ENCODE measurements around the gene ARHGEF40.

Gene ARHGEF40

DNA sequence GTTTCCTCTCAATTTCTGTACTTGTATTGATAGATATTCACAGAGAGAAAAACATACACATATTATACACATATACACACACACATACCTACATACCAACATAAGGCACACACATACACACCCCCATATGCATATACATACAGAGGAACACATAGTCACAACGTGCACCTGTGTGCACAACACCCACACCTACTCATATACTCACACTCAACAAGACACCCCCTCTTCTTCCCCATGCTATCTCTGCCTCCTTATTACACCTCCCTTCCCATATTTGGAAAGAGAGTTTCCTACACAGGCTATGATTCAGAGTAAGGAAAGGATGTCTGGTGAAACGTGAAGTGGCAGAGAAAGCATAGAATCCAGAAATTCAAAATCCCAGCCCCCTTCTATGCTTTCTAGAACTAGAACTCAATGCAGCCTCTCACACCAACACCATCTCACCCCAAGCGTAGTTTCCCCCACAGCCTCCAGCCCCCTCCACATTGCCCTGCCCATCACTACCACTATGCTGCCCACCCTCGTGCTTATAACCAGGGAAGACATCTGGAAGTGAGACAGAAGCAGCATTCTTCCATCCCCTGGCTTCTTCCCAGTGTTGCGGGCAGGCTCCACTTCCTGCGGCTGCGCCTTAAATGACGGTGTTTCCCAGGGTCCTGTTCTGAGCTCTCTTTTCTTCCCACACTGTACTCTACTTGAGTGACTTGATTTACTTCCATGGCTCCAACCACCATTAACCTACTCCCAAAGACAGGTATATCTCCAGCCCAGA is 10.1 kb upstream of the ARHGEF40 start:
- DNase-seq (ENCODE audit: low read depth in 1 of 2, low spot score in 1 of 2): no peak

DNA sequence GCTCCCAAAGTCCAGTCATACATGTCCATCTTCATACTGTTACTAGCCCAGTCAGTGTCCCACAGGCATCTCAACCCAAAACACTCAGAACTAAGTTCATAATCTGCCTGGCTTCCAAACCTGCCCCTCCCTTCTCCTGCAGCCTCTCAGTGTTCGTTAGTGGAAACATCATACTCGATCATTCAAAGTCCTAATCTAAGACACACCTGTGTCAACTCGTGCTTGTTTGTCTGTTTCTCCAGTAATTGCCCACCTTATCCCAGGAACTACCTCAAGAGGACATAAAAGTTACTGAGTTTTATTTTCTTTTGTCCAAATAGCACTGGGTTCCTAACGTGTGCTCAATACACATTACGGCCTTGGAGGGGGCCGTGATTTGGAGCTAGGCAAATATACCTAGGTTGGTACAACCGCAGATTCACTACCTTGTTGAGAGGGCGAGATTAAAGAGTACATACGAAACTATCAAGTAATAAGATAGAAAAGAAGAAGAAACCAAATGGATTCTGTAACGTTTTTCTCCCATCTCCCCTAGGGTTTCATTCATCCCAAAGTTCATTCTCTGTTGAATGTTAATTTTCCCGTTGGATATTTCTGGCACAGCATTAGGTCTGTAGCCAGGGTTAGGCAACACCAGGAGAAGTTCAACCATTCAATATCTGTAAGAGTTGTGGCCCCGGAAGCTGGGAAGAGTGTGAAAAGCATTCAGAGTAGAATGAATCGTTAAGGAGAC is 9.3 kb upstream of the ARHGEF40 start:
- DNase-seq (ENCODE audit: low read depth in 1 of 2, low spot score in 1 of 2): no peak

DNA sequence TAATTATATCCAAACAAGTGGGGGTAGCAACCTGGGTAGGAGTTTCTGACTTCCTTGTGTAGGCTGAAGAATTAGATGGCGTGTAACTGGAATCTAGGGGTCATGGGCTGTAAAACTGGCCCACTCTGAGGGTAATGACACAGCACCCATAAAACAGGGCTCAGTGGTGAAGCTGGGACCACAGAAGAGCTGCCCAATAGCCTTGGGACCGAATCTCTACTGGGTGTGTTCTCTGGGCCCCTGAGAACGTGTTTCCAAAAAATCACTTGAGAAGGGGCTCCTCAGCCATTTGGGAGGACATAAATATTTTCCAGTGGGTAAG is 8.8 kb upstream of the ARHGEF40 start:
- no peak for DNase-seq (ENCODE audit: low read depth in 1 of 2, low spot score in 1 of 2)

DNA sequence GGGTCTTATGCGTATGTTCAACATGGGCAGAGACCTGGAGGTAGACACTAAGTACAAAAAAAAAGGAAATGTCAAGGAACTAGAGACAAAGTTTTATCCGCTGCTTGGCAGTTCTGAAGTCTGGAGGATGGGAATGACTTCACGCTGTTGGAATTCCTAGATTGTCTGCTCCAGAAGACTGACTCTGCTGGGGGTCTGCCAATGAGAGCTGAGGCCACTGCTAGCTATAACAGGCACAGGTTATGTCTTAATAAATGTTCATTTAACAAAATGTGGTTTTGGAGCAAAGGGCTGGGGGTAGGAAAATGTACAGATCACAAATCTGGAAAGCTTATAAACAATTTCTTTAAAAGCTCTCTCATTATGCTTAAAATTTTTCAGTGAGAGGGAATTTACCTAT is 6.6 kb upstream of the ARHGEF40 start:
- no peak for DNase-seq (ENCODE audit: low read depth in 1 of 2, low spot score in 1 of 2)

DNA sequence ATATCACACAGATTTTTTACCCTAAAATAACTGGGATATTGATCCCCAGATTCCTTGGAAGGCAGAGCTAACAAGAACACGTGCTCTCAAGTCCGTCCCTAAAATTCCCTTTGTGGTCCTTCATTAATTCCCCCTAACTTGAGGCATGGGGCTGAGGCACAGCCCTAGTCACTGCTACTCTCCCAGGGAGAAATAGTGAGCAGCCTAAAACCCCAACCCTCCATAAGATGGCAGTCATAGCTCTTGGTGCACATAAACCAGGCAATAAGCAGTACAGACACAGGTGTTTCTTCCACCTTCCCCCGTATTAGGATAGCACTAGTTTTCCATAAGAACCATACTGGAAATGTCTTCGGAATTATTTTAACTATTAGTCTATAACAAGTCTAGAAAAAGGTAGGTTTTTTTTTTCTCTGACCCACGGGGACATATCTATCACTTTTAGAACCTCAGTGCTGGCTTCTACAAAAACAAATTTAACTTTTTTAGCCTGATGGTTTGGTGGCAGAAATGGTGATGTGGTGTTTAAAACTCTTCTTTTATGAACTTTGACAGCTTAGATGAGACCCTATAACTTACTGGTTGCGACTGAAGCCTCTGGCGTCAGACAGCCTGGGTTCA is 3.1 kb upstream of the ARHGEF40 start:
- DNase-seq (ENCODE audit: low read depth in 1 of 2, low spot score in 1 of 2): no peak

DNA sequence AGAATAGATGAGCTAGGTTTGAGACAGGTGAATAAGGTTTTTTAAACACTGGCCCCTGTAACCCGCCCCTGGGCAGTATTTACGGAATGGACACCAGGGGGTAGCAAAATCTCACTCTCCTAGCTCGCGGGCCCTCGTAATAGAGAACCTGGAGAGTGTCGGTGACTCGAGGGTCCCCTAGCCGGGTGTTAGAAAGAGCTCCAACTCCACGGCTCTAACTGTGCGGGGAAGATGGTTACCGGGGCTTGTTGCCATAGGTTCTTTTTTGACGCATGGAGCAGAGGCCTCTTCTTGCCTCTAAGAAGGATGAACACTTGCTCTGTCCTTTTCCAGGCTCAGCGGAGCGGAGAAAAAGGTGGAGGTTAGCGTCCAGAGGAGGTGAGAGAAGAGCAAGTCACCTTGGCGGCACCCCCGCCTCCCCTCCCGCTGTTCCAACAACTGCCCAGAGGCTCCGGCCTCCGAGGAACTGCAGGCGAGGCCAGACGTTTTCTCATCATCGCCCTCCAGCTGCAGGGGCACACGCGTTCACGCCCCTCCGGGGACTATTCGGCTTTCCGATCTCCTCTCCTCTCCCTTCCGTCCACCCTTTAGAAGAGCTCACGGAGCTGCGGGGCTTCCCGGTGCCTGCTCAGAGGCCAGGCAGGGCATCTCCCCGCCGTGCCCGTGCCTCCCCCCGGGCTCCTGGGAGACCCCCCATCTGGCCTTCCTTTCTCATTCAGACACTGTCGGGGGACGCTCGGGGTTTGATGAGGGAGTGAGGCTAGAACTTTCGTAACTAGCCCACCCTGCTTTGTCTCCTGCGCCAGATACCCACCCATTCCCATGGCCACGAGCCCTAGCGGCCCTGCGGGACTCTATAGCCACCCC is 1.4 kb upstream of the ARHGEF40 start:
- DNase-seq (ENCODE audit: low read depth in 1 of 2, low spot score in 1 of 2): no peak

DNA sequence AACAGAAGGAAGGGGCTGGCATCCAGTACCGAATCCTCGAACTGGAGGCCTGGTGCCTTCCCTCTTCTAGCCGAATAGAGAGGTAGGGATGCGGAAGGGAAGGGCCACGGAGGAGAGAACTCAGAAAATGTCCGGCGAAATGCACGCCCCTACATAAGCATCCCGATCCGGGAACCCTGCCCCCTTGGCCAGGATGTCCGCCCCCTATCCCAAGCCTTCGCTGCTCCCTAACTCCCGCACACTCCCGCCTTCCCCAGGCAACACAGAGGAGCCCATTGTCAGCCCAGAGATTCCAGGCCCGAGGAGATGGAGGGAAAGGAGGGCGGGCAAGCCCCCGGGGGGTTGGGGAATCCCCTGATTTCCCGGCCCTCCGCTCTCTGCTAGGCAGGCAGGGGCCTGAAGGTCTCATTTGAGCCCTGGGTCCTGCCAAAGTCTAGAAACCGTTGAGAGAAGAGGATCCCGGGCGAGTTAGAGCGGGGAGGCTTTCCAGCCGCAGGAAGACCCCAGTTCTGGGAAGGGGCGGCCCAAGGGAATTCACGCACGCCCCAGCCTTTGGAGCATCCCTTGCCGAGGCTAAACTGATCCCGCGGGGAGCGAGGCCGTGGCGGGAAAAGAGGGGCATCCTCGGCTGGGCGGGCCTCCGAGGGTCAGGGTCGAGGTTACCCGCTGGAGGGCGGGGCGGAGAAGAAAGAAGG is 569 bp upstream of the ARHGEF40 start:
- DNase-seq (ENCODE audit: low read depth in 1 of 2, low spot score in 1 of 2): no peak

DNA sequence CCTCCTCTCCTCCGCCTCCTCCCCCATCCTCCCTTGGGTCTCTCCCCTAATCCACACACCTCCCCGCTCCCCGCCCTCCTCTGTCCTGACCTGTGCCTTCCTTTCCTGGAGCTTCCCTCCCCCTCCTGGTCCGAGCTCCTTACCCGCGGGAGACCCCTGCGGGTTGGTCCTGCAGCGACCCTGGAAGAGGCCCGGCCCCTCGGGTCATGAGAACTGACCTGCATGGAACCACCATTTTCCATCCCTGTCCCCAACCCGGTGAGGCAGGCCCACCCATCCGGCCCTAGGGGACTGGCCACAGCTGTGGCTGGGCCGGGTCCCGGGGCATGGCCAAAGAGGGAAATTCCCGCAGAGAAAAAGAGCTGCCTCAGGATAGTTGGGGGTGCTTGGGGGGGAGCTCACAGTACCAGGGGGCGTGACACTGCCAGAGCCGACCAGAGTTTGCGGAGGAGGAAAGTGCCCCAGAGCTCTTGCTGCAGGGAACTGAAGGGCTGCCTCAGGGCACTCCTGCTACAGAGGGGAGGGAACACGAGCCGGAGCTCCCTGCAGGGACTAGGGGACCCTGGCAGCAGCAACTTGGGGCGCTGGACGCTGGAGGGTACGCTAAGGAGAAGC is 613 bp downstream of the ARHGEF40 start:
- no peak for DNase-seq (ENCODE audit: low read depth in 1 of 2, low spot score in 1 of 2)

DNA sequence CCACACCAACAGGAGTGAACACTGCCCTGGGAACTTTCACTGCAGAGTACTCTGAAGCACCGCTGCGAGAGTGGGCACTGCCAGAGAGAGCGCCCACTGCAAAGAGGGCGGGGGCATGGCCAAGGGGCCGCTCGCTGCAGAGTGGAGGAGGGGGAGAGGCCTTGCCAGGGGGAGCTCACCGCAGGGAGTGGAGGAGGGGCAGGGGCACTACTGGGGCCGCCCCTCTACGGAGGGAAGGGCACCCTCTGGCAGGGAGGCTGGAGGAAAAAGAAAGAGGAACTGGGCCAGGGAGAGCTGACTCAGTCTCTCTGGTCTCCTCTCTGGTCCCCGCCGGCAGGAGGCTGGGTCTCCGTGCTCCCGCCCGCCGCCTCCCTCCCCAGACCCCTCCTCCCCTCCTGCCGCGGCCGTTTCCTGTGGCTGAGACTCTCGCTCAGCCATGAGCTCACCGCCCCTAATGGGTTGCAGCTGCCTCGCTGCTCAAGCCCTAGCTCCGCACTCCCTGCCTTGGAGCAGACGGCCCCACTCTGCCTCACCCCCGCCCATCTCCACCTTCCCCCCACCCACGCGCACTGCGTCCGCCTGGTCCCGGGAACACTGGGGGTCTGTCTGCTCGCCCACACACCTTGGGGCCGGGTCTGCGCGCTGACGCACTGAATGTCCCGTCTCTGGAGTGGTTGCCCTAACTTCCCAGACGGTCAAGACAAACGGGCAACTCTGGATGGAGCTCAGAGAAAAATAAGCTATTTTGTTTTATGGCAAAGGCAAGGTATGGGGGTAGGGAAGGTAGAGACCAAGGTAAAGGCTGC is 1.3 kb downstream of the ARHGEF40 start:
- DNase-seq (ENCODE audit: low read depth in 1 of 2, low spot score in 1 of 2): no peak

DNA sequence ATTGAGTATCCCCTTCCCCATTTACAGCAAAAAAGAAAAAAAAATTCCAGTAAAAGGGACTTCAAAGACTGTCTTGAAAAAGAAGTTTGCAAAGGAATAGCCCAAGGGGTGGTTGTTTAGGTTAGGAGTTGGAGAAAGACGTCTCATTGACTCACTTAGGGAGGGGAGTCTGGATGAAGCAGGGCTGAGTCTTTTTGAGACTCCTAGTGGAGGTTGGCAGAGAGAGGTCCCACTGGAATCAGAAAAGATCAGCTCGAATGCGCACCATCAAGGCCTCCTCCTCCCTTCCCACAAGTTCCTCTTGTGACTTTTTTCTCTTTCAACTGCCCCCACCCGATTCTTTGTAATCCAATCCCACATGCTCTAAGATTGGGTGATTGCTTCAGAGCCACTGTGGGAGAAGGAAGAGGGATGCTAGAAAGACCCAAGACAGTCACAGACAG is 1.9 kb downstream of the ARHGEF40 start:
- DNase-seq (ENCODE audit: low read depth in 1 of 2, low spot score in 1 of 2): no peak

DNA sequence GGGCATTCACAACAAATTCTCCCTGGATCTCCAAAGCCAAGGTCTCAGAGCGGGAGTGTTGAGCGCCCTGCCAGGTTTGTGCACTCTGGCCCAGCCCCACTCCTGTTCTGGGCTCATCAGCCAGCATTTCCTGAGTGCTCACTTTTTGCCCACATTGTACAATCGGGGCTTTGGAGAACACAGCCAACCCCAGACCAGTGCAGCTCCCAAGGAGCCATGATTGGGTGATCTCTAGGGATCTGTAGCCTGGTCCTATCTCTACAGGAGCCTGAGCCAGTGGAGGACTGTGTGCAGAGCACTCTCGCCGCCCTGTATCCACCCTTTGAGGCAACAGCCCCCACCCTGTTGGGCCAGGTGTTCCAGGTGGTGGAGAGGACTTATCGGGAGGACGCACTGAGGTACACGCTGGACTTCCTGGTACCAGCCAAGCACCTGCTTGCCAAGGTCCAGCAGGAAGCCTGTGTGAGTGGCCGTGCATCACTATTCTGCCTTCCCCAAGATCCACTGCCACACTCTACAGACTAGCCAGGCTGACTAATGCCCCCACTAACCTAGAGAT is 2.8 kb downstream of the ARHGEF40 start:
- no peak for DNase-seq (ENCODE audit: low read depth in 1 of 2, low spot score in 1 of 2)

DNA sequence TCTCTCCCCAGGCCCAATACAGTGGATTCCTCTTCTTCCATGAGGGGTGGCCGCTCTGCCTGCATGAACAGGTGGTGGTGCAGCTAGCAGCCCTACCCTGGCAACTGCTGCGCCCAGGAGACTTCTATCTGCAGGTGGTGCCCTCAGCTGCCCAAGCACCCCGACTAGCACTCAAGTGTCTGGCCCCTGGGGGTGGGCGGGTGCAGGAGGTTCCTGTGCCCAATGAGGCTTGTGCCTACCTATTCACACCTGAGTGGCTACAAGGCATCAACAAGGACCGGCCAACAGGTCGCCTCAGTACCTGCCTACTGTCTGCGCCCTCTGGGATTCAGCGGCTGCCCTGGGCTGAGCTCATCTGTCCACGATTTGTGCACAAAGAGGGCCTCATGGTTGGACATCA is 3.8 kb downstream of the ARHGEF40 start:
- DNase-seq (ENCODE audit: low read depth in 1 of 2, low spot score in 1 of 2): no peak

DNA sequence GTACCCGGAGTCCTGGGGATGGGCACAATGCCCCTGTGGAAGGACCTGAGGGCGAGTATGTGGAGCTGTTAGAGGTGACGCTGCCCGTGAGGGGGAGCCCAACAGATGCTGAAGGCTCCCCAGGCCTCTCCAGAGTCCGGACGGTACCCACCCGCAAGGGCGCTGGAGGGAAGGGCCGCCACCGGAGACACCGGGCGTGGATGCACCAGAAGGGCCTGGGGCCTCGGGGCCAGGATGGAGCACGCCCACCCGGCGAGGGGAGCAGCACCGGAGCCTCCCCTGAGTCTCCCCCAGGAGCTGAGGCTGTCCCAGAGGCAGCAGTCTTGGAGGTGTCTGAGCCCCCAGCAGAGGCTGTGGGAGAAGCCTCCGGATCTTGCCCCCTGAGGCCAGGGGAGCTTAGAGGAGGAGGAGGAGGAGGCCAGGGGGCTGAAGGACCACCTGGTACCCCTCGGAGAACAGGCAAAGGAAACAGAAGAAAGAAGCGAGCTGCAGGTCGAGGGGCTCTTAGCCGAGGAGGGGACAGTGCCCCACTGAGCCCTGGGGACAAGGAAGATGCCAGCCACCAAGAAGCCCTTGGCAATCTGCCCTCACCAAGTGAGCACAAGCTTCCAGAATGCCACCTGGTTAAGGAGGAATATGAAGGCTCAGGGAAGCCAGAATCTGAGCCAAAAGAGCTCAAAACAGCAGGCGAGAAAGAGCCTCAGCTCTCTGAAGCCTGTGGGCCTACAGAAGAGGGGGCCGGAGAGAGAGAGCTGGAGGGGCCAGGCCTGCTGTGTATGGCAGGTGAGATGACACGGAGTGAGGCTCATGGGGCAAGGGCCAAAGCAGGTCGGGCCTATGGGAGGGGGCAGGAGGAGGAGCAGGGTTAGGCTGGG is 4.5 kb downstream of the ARHGEF40 start:
- no peak for DNase-seq (ENCODE audit: low read depth in 1 of 2, low spot score in 1 of 2)

DNA sequence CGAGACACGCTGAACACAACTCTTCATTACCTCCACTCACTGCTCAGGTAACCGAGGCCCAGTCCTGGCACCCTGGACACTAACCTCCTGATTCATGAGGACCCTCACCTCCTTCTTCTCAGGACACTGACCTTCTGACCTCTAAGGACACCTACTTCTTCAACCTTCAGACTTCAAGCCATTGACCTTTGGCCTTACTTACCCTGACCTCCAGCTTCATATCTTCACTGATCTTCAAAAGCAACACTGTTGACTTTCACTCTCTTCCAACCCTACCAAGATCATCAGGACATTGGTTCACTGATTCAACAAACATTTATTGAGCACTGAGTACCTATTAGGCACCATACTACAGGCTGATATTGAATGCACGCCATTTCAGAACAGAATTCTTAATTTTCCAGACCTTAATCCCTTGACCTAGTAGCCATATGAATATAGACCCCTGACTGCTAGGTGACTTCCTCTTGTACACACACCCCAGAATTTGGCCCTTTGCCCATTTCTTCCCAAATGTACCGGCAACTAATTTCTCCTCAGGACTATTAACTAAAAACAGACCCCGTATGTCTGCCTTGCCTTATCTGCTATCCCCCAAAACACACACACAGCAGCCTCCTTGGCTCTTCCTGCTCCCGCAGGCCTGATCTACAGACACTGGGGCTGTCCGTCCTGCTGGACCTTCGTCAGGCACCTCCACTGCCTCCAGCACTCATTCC is 5.8 kb downstream of the ARHGEF40 start:
- DNase-seq (ENCODE audit: low read depth in 1 of 2, low spot score in 1 of 2): no peak

DNA sequence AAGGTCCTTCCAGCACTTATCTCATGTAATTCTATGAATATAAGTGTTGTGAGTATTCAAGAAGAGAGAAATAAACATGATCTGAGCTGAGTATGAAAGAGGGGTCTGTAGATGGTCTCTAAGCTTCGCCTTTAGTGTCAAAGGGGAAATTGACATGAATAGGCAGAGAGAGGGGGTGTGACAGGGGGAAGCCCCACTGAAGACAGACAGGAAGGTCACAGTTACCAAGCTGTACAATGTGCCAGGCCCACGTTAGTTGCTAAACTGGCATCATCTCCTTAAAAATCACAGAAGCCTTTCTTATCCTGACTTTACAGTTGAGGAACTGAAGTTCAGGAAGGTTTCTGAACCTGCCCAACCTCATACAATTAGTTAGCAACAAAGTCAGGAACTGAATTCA is 7.6 kb downstream of the ARHGEF40 start:
- DNase-seq (ENCODE audit: low read depth in 1 of 2, low spot score in 1 of 2): no peak

DNA sequence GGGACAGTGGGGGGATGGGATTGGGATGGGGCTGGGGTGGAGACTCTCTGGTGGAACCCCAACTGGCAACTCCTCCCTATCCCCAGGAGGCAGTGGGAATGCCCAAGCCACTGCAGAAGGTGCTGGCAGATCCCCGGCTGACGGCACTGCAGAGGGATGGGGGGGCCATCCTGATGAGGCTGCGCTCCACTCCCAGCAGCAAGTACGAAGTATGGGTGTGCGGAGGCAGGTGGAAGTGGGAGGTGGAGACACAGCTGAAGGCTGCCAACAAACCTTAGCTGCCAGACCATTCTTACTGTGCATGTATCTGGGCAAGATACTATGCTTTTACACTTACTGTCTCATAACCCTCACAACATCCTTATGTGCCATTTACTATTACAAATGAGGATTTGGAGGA is 8.2 kb downstream of the ARHGEF40 start:
- no peak for DNase-seq (ENCODE audit: low read depth in 1 of 2, low spot score in 1 of 2)

DNA sequence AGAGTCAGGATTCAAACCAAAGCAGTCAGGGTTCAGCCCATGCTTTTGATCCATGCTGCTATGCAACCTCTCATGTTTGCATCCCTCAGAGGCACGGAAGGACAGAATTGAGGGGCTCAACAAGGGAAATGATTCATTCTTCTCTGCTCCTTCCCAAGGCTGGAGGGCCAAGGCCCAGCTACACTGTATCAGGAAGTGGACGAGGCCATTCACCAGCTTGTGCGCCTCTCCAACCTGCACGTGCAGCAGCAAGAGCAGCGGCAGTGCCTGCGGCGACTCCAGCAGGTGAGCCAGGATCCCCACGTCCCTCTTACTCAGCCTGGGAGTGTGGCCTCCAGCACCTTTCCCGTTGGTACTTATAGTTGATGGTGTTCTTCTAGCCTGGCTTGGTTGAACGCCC is 8.6 kb downstream of the ARHGEF40 start:
- no peak for DNase-seq (ENCODE audit: low read depth in 1 of 2, low spot score in 1 of 2)

Data from stimulated activated CD4-positive, alpha-beta T cell treated with anti-CD3 and anti-CD28 coated beads, Interleukin-15, amount 100 ng/mL, for 1 hour (primary cell).